Measurements from ENCODE around the gene ZNF688. TPM values are rescaled to one million over a fixed set of nuclear protein-coding genes. Genes with fewer than 3 reads are reported as not detected.

Gene ZNF688
- total and polyA plus RNA-seq, 2 of the 8 experiments (the other 6 are each of a cell fraction or from before 2014, with no cell fraction given): 2.7 to 3.5 TPM

GRCh38 chr16:30553393-30553899 lies 18.1 kb downstream of the ZNF688 start:
- Histone ChIP-seq H3K36me3 (ENCODE audit: control insufficient read depth in 2 of 4, insufficient read depth in 4 of 4, low read length in 3 of 4) (peaks cover 3 to 8% (median 5%) of the 10 kb centered on the region in 4 experiments; a peak in 4 of 8 replicates), H3K18ac (ENCODE audit: extremely low read depth, low read length) (no peak overlapping the region), H4K91ac (replicated peaks; ENCODE audit: insufficient read length, low read length) (no peak overlapping the region), H3K56ac (replicated peaks; ENCODE audit: insufficient read length, low read depth, low read length) (no peak overlapping the region), H4K5ac (ENCODE audit: insufficient read length, low read depth, low read length) (no peak overlapping the region), H3K79me1 (ENCODE audit: low read depth, low read length) (no peaks in the 10 kb centered on the region), H2BK20ac (ENCODE audit: low read length) (no peak overlapping the region), H3K4ac (replicated peaks; ENCODE audit: insufficient read length, low read depth, low read length) (no peak overlapping the region), H4K8ac (ENCODE audit: extremely low read depth, insufficient read depth, low read length) (no peak overlapping the region), H2BK5ac (ENCODE audit: low read depth, low read length) (no peak overlapping the region), H2BK120ac (replicated peaks; ENCODE audit: low read depth, low read length) (no peak overlapping the region), H2AFZ (ENCODE audit: low read length) (no peak overlapping the region), H3K79me2 (ENCODE audit: control insufficient read depth in 1 of 2, insufficient read depth in 2 of 2, low read length in 2 of 2) (no peaks in the 10 kb centered on the region), H2BK12ac (ENCODE audit: low read depth, low read length) (no peak overlapping the region), H3K4me1 (replicated peaks in 1 of 4; ENCODE audit: control insufficient read depth in 3 of 4, insufficient read depth in 4 of 4, low read length in 3 of 4) (peaks cover 4 to 12% (median 7%) of the 10 kb centered on the region in 4 experiments), H3K4me2 (ENCODE audit: insufficient read depth in 1 of 2, low read depth in 2 of 2, low read length in 2 of 2) (no peak overlapping the region), H3K9me3 (ENCODE audit: insufficient read depth in 2 of 2, low read depth in 1 of 2, low read length in 1 of 2) (no peaks in the 10 kb centered on the region), H2AK5ac (ENCODE audit: low read depth, low read length) (no peak overlapping the region), H4K20me1 (replicated peaks in 1 of 2; ENCODE audit: control insufficient read depth in 1 of 2, insufficient read depth in 2 of 2, low read length in 2 of 2) (peaks cover 0 to 4% of the 10 kb centered on the region in 2 experiments), H3K9ac (replicated peaks in 1 of 4; ENCODE audit: extremely low read depth in 1 of 4, low read depth in 3 of 4, low read length in 3 of 4) (no peak overlapping the region), H2BK15ac (ENCODE audit: low read length) (no peak overlapping the region), H3K27ac (ENCODE audit: low read depth, low read length) (no peak overlapping the region), H3K14ac (ENCODE audit: insufficient read length) (no peak overlapping the region), H3K4me3 (ENCODE audit: extremely low read depth in 1 of 4, insufficient read depth in 2 of 4, low read depth in 3 of 4, low read length in 4 of 4) (no peak overlapping the region), H3K23ac (ENCODE audit: insufficient read length) (no peak overlapping the region), H3K27me3 (replicated peaks in 1 of 4; ENCODE audit: control insufficient read depth in 3 of 4, extremely low read depth in 1 of 4, insufficient read depth in 3 of 4, low read length in 3 of 4) (no peaks in the 10 kb centered on the region), H3K23me2 (ENCODE audit: low read depth, low read length) (0 out of 2 replicates have a peak, but pooled peaks cover 5% of the 10 kb centered on the region)
- DNase-seq (ENCODE audit: low read depth in 1 of 2, low spot score in 2 of 2) (no peak), FAIRE-seq (no peak)
- CTCF ChIA-PET (ENCODE audit: partially characterized antibody): interaction anchor here (0.6 to 3.8 kb wide), 4 partner anchors 9 to 61 kb away, joined by 3 to 12 read pairs (median 5); partner anchors contain the start of gene ZNF747
- no peak for TF ChIP-seq TAF7 (optimal IDR thresholded peaks at IDR 0.05; ENCODE audit: borderline replicate concordance, low read depth, low read length)
- TF ChIP-seq SUZ12 (IDR thresholded peaks at IDR 0.05; ENCODE audit: low read length): no peak
- TF ChIP-seq JUND (IDR thresholded peaks at IDR 0.05; ENCODE audit: low read length): no peak
- no peak for TF ChIP-seq ASH2L (IDR thresholded peaks at IDR 0.05; ENCODE audit: low read length)
- no peak for TF ChIP-seq CHD1 (IDR thresholded peaks at IDR 0.05; ENCODE audit: low read depth, low read length)
- no peak for TF ChIP-seq EZH2 (IDR thresholded peaks at IDR 0.05; ENCODE audit: low read depth, low read length, severe bottlenecking)
- no peak for TF ChIP-seq KDM1A (IDR thresholded peaks at IDR 0.05; ENCODE audit: borderline replicate concordance, low read length)
- TF ChIP-seq RNF2 (IDR thresholded peaks at IDR 0.05; ENCODE audit: borderline replicate concordance, low read depth, low read length, missing control alignments, poor library complexity, severe bottlenecking): no peak
- TF ChIP-seq ATF3 (IDR thresholded peaks at IDR 0.05; ENCODE audit: insufficient read depth, low read depth, low read length): no peak
- TF ChIP-seq RXRA (IDR thresholded peaks at IDR 0.05; ENCODE audit: insufficient read depth, low read depth, low read length): no peak
- TF ChIP-seq CEBPB (IDR thresholded peaks at IDR 0.05; ENCODE audit: low read depth, low read length): no peak
- POLR2A ChIA-PET (ENCODE audit: partially characterized antibody): interaction anchor here (0.6 to 6.7 kb wide), 6 partner anchors 10 to 26 kb away, joined by 4 to 40 read pairs (median 5); partner anchors contain the start of gene ZNF747
- 93% methylated on average over 2 of the region's 2 CpGs; no CpG with 5 or more reads in 1 of the 2 experiments for WGBS, 2 experiments (ENCODE audit: extremely low coverage in 1 of 2, insufficient coverage in 1 of 2, insufficient read length in 1 of 2, insufficient replicate concordance in 2 of 2, low coverage in 1 of 2, low lambda C conversion rate in 2 of 2, missing lambda C conversion rate in 1 of 2)

Data from H1 (cell line).